ENCODE data around the gene ZMYND8.
"Not testable (repeated sequence)": the region's sequence is repeated elsewhere in the genome, so short reads cannot be mapped to it uniquely, and the experiment has no call there.

Gene ZMYND8

DNA sequence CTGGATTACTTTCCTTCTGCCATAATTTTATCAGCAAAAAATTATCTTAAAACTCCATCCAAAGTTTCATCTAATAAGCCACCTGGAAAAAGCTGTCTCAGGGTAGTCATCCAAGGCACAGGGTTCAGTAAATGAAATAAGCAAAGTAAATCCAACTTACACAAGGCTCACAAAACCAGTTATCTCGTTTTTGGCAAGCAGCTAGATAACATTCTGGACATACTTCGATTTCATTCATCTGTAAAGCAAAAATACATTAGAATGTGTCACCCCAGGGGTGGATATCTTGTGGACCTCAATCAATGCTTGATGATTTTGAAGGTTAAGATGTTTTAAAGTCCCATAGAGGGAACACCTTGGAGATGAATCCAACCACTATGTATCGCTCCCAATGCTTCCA, 73.1 kb downstream of the ZMYND8 start:
- no peak for DNase-seq

DNA sequence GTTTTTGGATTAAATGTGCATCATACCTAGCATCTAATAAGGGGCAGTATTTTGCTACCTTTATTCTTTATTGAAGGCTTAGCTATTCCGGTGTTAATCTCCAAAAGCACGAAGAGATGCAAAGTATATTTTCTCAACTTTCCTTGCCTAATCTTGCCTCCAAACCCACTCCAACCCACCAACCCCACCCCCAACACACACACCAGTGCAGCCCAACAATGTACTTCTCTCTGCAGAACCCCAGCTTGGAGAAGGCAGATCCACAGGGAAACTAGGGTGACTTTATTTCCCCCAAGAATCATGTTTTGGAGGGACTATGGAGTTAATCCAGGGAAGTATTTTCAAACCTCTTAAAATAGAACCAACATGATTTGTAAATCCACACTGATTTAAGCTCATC, 73.6 kb downstream of the ZMYND8 start:
- DNase-seq: no peak

DNA sequence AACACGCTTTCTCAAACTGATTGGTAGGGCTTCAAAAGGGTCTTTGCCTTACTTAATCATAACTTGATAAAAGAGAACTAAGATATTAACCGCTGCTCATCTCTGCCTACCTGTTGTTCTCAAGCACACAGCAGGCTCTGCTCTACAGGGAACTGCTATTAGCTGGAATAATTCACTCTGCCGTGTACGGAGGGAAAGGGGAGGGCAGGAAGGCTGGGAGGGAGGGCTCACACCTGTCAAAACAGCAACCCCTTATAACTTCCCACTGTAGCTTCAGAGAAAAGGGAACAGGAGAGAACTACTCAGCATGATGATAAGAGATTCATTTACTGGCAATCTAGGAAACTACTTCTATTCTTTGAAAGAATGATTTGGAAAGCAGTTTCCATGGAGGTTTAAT, 75.1 kb downstream of the ZMYND8 start:
- DNase-seq: no peak

DNA sequence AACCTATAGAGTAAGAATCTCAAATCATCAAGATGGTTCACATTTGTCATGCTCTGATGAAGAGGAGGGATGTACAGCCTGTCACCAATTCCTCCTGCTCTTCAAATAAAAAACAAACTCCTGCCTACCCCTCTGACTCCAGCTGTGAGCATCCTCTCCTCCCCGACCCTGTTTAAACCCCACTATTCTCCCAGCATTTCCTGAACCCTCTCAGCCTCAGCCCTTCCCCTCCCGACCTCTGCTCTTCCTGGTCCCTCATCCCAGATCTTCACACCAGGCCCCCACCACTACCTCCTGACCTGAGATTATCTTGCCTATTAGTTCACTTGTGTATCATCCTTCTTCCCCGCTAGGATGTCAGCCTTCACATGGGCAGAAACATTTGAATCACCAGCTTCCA, 75.8 kb downstream of the ZMYND8 start:
- no peak for DNase-seq

DNA sequence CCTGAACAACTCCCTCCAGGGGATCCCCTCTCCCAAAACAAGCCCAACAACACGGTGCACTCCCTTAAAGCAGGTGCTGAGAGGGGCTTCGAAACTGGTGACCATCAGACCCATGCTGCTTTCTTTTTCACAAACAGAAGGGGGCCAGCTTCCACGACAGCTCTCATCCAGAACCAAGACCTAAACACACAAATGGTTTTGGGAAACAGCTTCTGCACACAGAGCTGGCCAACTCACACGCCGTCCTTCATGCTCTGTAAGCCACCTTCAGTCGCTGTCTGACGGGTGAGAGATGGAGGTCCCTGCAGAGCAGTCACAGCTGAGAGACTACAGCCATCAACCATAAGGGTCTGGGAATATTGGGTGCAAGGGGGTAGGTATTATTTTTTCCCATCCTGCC, 76.3 kb downstream of the ZMYND8 start:
- no peak for DNase-seq

DNA sequence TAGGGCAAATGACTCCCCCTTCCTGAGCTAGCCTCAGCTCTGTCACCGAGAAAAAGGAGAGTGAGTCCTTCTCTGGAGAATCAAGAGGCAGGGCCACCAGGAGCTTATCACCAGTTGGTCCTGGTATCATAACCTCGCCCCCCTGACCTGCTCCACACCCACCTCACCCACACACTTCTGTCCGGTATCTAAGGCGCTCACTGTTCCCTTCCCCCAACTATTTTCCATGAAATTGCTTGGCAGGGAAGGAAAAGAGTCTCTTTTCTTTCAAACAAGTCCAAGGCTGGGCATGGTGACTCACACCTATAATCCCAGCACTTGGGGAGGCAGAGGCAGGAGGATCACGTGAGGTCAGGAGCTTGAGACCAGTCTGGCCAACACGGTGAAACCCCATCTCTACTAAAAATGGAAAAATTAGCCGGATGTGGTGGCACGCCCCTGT, 77.6 kb downstream of the ZMYND8 start:
- DNase-seq: no peak

DNA sequence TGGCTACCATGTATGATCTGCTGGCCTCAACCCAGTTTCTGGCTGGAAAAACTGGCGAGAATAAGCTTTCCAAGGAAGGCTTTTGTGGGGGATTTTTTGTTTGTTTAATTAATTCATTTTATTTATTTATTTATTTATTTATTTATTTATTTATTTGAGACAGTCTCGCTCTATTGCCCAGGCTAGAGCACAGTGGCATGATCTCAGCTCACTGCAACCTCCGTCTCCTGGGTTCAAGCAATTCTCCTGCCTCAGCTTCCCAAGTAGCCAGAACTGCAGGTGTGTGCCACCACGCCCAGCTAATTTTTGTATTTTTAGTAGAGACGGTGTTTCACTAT, 79.0 kb downstream of the ZMYND8 start:
- not testable (repeated sequence) for DNase-seq

DNA sequence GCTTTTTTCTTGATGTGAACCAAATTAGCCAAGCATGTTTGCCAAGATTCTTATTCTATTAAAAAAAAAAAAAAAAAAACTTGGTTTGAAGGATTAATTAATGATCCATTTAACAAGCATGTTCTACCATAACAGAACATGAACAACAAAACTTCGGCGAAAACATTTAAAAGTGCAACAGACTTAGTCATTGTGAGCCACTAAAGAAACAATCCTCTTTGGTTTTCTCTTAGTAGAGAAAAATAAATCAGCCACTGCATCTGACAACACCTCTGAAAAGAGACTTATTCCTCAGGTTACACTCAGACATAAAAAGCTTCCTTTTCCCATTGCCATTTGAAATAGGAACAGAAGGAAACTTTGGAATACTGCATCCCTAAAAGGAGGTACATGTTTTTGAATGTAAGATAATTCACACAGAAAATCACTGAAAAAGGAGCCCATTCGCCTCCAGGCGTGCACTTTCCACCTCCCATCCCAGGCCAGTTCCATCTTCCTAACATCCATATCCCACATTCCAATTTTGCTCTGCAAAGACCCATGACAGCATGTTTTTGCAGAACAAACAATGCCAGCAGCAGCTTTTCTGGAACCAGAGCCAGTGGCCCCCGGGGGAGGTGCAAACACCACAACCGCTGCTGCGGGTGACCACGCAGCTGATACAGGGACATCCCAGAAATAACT, 79.5 kb downstream of the ZMYND8 start:
- no peak for DNase-seq

DNA sequence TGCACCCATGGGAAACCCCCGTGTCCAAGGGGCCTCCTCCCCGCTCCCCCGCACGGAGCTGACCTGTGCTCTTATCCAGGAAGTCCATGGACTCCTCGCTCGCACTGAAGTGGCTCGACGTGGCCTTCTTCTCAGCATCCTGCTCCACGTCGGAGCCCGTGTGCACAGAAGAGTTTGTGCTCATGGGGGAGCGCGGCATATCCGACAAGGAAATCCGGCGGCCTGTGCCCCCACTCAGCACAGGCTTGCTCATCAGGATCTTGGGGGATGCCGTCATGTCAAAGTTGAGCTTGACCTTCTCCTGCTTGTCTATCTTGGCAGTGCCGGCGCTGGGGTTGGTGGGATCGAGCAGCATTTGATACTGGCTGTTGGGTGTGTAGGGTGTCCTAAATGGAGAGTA, 80.2 kb downstream of the ZMYND8 start:
- no peak for DNase-seq

DNA sequence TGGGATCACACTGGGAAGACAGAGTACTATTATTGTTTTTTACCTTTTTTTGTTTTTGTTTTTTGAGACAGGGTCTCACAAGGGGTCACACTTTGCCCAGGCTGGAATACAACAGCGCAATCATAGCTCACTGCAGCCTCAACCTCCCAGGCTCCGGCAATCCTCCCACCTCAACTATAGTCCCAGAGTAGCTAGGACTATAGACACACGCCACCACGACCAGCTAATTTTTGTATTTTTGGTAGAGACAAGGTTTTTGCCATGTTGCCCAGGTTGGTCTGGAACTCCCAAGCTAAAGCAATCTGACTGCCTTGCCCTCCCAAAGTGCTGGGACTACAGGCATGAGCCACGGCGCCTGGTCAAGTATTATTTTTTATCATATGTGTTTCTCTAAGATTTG, 81.0 kb downstream of the ZMYND8 start:
- no peak for DNase-seq

DNA sequence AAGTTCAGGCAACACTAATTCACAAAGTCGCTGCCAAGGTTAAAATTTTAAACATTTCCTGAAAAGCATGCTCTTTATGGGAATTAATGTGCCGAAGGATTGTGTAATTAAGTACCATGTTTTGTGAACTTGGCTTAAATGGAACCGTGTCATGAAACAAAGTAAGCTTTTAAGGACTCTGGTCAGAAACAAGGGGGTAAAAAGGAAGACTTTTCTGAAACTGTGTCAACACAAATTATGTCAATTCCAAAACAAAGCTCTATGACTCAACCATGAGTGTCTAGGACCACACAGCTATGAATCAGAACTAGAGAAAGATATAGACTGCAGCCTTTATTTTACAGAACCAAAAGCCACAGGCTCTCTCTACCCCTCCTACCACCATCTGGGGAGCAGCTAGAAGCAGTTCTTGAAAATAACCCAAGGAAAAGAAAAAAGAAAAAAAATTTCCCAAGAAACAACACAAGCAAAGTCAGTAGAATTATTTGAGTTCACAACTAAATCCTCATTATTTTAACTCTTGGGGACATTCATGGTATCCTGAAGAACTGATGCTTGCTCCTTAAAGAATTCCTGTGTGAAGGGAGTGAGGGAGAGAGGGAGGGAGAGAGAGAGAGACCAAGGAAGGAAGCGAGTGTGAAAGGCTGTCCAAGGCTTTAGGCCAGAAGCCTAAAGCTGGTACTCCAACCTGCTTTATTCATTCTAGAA, 81.9 kb downstream of the ZMYND8 start:
- peak; percentile 32 for DNase-seq

DNA sequence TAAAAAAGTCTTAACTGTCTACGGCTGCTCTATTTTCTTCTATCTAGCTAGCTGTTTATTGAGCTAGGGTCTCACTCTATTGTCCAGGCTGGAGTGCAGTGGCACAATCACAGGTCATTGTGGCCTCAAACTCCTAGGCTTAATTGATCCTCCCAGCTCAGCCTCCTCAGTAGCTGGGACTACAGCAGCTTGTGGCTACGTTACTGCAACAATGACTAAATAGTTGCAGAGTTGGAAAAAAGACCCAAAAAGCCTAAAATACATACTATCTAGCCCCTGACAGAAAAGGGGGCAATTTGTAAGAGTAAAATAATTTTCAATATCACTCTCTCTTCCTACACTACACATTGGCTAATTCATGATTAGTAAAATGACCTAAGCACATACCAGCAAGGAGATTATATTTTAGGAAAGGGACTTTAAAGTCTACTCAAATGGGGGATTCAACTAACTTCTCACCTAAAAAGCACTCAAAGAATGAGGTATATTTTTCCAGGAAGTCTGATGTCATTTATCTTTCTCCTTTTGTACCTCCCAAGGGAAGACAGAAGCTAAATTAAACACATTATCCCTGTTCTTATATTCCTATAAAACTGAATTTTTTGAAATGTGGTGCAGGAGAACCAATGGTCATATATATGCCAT, 82.8 kb downstream of the ZMYND8 start:
- DNase-seq: no peak

DNA sequence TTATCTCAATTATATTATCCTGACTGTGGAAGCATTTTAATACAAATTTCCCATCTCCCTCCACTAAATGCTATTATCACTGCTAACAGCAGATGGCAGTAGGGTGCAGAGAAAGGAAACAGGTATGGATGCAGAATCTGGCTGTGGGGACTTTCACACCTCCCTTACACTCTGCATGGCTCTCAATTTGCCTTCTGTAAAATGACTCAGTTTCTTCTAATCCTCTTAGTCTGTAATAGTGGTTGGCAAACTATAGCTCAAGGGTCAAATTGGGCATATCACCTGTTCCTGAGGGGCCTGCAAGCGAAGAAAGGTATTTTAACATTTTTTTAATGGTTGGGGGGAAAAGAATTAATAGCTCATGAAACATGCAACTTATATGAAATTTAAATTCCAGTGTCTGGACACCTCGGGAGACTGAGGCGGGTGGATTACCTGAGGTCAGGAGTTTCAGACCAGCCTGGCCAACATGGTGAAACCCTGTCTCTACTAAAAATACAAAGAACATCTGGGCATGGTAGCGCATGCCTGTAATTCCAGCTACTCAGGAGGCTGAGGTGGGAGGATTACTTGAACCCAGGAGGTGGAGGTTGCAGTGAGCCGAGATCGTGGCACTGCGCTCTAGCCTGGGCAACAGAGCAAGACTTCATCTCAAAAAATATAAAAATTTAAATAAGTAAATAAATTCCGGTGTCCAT, 83.5 kb downstream of the ZMYND8 start:
- DNase-seq: peak; percentile 36

DNA sequence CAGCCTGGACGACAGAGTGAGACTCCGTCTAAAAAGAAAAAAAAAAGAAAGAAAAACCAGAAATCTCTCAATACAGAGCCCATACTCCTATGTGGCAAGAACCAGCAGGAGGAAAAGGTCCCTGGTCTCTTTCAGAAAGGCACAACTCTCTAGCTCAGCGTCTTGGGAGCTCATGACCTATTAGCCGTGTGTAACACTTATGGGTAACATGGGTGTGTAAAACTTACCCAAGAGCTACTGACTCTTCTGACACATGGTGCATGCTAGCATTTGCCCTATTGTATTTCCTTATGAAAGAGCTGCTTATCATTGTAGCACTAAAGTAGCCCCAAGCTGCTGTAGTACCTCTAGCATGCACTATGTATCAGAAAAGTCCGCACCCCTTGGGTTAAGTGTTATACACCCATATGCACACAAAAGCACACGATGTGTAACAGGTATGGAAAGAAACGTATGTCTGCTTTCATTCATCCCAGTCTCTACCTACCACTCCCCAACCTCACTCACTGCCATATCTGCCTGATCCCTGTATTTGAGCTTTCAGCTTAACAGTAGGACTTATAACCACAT, 85.4 kb downstream of the ZMYND8 start:
- no peak for DNase-seq

DNA sequence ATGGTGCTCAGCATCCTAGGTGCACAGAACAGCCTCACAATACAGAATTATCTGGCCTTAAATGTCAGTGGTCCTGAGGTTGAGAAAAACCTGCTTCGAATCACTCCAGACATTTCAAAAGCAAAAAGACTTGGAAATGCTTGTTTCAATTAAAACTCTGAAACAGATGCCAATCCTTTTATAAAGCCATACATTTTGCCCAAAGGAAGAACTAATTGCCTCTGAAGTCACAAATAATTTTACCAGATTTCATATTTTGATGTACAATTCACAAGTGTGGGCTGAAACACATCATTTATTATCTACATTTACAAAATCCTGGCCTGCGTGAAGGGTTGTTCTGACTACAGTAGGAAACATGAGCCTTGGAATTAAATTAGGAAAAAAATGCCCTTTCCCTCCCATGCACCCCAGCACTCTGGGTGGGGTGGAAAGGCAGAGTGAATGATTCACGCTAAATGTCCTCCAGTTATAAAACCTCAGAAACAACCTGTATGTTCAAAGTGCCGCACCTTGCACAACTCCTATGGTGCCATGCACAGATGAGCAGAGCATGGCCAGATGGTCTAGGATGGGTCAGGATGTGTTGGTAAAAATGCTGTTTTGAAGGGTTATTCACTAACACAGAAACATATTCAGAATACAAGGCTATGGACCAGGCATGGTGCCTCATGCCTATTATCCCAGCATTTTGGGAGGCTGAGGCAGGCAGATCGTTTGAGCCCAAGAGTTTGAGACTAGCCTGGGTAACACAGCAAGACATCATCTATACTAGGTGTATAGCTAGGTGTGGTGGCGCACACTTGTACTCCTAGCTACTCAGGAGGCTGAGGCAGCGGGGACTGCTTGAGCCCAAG, 87.0 kb downstream of the ZMYND8 start:
- no peak for DNase-seq

DNA sequence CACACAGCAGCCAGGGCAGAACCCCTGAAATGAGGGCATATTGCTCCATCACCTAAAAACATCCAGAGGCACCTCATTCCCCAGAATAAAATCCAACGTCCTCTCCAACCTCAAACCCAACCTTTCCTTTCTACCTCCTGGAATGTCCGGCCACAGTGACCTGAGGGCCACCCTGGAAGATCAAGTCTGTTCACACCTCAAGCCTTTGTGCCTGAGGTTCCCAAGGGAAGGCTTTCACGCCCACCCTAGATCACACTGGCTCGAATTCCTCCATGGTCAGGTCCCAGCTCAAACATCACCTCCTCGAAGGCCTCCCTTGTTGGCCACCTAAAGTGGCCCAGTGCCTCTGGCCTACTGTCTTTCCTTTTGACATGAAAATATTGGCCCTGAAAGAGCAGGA, 88.9 kb downstream of the ZMYND8 start:
- no peak for DNase-seq

DNA sequence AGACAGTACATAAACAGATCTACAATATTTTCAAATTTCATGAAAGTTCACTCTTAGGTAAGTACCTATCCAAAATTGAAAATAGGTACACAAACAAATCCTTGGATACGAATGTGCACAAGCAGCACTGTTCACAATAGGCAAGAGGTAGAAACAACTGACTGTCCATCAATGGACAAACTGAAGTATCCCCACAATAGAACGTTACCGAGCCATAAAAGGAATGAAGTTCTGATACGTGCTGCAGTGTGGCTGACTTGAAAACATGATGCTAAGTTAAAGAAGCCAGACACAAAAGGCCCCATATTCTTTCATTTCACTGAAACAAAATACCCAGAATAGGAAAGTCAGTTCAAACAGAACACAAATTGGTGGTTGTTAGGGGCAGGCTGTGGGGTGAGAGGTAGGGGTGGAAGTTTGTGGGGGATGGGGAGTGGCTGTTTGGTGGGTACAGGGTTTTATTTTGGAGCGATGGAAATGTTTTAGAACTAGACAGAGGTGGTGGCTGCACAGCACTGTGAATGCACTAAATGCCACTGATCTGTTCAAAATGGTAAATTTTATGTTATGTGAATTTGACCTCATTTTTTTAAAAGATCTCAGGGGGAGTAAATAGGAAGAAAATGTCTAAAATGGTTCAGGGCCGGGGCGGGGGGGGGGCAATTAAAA, 89.5 kb downstream of the ZMYND8 start:
- no peak for DNase-seq

DNA sequence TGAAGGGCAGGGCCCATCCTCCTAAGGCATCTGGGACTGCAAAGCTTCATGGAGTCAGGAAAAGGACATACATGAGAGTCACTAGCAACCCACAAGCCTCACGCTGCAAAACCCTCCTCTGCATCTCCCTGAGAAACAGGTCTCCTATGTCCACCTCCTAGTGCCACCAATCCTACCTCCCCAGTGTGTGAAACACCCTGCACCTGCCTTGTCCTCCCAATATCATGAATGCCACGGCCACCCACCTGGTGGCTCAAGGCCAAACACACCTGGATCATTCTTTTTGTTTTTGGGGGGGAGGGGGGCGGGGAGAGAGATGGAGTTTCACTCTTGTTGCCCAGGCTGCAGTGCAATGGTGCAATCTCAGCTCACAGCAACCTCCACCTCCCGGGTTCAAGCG, 90.5 kb downstream of the ZMYND8 start:
- no peak for DNase-seq

DNA sequence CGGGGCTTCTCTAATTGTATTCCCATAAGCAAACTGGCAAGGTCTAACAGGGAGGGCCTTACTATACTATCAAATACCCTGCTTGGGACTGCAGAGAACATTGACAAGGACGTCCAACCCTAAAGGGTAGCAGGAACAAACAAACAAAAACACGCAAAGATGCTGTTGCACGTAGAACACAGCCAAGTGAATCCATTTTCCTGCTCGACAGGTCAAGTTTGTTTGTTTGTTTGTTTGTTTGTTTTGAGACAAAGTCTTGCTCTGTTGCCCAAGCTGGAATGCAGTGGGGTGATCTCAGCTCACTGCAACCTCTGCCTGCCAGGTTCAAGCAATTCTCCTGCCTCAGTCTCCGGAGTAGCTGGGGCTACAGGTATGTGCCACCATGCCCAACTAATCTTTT, 91.3 kb downstream of the ZMYND8 start:
- DNase-seq: no peak

DNA sequence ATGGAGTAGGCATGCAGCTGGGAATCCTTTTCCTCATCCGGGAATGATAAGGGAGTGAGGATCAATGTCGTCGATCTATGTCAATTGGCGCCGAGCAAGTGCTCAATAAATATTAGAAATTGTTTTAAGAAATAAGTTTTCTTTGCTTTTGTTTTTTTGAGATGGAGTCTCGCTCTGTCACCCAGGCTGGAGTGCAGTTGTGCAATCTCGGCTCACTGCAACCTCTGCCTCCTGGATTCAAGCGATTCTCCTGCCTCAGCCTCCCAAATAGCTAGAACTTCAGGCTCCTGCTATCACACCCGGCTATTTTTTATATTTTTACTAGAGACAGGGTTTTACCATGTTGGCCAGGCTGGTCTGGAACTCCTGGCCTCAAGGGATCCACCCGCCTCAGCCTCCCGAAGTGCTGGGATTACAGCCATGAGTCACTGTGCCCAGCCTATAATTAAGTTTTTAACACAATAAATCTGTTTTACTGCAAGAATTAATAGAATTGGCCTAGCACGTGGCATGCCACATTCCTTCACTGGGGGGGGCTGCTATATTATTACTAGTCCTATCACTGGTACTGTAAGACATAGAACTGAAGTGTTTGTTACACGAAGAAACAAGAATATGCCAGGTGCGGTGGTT, 92.2 kb downstream of the ZMYND8 start:
- not testable (repeated sequence) for DNase-seq

DNA sequence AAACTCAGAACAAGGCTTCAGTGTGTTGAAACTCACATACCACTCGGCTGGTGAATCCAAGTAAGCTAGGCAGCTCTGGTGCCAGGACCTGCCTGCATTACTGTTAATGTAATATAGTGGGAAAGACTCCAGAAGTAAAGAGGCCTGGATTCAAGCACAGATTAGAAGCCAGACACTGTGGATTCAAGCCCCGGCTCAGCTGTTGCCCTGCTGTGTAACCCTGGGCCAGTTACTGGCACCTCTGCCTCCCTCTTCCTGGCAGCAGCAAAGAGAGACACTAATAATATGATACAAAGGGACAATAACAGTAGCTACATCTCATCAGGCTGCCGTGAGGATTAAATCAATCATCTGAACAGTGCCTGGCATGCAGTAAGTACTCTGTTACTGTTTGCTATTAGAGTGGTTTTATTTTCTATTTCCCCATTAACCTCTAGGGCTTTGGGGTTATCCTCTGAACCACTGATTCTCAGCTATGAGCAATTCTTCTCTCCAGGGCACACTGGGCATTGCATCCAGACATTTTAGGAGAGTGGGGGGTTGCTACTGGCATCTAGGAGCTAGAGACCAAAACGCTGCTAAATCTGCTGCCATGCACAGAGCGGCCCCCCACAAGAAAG, 92.9 kb downstream of the ZMYND8 start:
- no peak for DNase-seq

All from activated naive CD4-positive, alpha-beta T cell treated with Interleukin-2 at 50 U/mL for 16 hours (primary cell).